GM21526 (cell line): Measurements from ENCODE around the gene ATP8B4.
A peak's percentile ranks its signal among the peaks of the same experiment; 100 is the strongest.
"Not testable (repeated sequence)": the region's sequence is repeated elsewhere in the genome, so short reads cannot be mapped to it uniquely, and the experiment has no call there.

Source experiments
- ATAC-seq: cut with Tn5 transposase; IDR thresholded peaks from one replicate; pipeline ENCODE4 v1.9.1; 2021; ENCODE audit warnings: moderate library complexity; ENCODE audit not compliant: unreplicated experiment, low FRiP score

Gene ATP8B4

DNA sequence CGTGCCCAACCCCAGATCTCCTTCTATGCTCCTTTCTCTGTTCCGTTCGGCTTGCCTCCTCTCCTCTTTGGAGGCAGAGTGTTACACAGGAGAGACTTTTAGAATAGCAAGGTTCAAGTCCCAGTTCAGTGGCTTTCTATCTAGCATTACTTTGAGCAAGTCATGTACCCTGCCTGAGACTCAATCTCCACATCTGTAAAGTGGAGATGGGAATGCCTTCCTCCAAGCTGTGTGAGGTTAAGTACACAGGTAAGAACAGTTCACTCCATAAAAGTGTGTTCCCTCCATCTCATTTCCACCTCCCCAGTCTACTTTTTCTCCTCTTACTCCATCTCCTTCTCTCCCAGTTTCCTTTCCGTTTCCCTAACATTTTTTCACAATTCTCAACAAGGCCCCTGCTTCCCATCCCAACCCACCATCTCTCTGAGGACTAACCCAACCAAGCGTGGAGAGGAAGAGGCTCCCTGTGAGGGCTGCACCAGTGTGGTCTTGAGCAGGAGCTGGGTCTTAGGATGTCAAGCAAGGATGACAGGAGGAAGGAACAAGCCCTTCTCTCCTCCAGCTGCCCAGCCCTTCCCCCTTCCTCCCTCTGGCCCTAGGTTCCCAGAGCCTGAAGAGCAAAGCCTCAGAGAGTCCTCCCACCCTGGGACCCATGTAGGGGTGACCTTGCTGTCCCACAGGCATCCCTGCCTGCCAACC, 6.4 kb downstream of the ATP8B4 start:
- ATAC-seq = no peak

GRCh38 chr15:50110285-50110684, 8.7 kb downstream of the ATP8B4 start:
- ATAC-seq = no peak

DNA sequence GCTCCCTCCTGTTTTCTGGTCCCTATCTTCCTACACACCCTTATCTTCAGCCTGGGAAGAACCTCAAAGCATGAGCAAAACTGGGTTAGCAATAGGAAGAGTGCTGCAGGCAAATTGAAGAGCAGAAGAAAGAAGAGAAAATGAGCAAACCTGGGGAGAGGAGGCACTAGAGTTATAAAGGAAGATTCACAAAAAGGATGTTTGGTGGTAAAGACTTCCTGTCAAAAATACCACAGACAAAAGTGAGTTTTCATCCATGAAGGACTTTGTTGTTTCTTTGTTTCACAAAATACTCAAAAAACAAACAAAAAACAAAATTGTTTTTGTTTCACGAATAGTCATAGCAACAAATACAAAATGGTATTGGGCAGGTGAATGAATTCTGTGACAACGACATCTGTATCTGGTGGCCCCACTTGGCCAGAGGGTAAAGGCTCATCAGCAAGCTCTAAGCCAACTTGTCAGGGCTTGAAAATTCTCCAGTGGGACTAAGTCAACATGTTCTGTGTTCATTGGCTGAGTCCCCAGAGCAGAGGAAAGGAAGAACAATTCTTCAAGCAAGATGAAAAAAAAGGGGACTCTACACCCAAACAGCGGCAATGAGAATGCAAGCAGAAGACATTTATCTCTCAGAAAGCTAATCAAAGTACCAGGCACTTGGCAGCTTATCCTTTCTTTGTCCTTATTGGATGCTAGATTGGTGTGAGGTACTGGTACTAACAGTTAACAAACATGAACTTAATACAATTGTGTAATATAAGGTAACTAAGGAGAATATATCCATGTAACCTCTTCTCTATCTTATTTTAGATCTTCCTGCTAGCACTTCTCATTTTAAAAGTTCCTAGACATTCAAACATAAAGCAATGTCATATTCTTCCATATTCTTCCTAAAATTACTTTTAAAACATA, 9.7 kb downstream of the ATP8B4 start:
- no peak for ATAC-seq

GRCh38 chr15:50108461-50108860, 10.6 kb downstream of the ATP8B4 start:
- no peak for ATAC-seq

- ATAC-seq = peak; percentile 88
Measured at GRCh38 chr15:50107591-50108408, 11.2 kb downstream of the ATP8B4 start.

DNA sequence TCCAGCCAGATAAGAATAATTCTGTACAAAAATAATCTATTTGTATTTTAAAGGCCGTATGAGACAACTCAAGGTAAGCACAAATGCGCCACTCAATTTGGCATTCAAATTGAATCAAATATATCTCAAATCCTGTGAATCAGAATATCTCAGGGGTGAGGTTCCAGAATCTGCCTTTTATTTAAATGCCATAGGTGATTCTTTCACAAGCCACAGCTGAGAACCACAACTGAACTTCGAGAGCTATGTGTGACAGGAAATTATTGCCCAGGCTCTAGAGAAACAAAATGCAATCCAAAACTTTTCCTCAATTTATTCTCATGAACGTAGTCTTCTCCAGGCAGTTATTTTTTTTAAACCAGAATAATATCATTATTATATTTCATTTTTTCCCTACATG, 11.9 kb downstream of the ATP8B4 start:
- no peak for ATAC-seq

DNA sequence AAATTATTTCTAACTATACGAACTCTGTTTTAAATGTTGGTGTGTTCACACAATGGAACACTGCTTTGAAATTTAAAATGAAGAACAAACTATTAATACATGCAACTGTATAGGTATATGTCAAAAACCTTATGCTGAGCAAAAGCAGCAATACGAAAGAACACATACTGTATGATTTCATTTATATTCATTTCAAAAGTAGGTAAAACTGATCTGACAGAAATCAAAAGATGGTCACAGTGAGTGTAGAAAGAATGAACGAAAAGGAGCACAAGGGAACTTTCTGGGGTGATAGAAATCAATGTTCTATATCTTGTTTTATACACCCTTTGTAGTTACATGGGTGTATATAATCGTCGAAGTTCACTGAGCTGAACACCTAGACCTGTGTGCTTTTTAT, 12.6 kb downstream of the ATP8B4 start:
- no peak for ATAC-seq

DNA sequence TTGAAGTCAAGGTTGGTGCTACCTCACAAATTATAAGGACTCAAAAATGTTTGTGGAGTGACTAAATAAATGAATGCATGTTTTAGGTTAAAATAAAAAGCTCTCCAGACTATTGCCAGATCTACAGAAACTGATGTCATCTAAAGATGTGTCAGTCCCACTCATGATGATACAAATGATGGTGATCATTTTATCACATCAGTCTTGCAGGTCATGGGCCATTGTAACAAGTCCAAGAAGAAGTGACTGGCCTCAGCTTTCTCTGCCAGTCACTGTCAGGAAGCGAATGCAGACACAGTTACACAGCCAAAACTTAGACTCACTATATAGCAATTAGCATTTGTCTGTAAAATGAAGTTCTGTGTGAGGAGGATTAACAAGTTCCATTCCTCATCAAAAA, 18.5 kb downstream of the ATP8B4 start:
- ATAC-seq = no peak

- ATAC-seq = no peak
Measured at GRCh38 chr15:50098545-50098944, 20.5 kb downstream of the ATP8B4 start.

- no peak for ATAC-seq
Measured at GRCh38 chr15:50095938-50096821, 22.9 kb downstream of the ATP8B4 start.

GRCh38 chr15:50089386-50089785, 29.6 kb downstream of the ATP8B4 start:
- not testable (repeated sequence) for ATAC-seq

DNA sequence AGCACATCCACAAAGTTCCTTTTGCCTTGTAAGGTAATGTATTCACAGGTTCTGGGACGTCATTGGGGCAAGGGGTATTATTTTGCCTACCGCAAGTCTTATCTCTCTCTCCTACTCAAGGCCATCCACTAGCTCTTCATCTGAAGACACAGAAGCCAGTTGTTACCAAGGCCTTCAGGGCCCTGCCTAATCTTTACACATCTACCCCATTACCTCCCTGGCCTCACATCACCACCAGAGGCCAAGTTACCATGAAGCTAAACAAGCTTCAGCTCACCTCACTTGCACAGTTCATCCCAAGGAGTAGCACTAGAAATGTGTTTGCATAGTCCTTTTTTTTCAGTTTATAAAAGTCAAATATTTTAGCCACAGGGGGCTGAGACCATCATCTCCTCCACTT, 34.1 kb downstream of the ATP8B4 start:
- no peak for ATAC-seq

DNA sequence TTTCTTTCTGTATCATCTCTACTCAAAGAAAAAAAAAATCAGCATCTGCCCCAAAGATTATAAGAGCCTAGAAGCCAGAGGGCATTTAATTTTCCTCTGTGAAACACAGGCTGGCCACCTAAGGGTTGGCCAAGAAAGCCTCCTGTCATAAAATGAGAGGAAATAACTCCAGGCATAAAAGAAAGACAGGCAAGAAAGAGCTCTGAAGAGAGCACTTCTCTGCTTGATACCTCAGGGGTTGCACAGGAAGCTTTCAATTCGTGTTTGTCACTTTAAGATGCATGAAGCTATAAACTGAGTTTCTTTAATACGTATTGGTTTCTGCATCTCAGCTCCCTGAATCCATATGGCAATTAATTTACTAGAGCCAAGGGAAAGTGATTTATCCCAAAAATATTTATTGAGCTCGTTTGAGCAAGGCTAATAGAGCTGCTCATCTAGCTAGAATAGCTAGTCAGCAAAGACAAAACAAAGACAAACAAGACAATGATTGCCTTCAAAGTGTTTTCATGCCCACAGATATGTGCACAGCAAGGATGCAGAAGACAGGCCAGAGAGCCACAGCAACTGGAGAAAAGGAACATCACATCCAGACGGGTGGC, 35.5 kb downstream of the ATP8B4 start:
- no peak for ATAC-seq

DNA sequence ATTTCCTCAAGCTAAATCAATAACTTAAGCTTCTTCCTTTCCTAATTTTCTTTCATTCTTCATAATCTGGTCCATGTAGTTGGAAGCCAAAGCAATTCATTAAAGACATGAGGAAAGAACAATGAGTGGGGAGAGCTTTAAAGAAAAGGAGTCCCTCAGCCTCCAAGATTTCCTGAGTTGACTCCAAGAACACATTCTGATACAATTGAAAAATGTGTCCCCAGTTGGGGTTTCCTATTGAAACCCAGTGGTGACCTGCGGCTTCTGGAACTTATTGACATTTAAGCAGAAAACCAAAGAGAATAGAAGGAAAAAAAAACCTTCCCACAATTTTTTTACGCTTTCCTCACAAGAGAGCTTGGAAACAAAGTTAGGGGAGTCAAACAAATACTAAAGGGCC, 37.0 kb downstream of the ATP8B4 start:
- ATAC-seq = no peak

- ATAC-seq = no peak
Measured at GRCh38 chr15:50077651-50078050, 41.4 kb downstream of the ATP8B4 start.

- ATAC-seq = no peak
Measured at GRCh38 chr15:50077176-50077575, 41.9 kb downstream of the ATP8B4 start.

GRCh38 chr15:50075319-50075718, 43.7 kb downstream of the ATP8B4 start:
- ATAC-seq = no peak

DNA sequence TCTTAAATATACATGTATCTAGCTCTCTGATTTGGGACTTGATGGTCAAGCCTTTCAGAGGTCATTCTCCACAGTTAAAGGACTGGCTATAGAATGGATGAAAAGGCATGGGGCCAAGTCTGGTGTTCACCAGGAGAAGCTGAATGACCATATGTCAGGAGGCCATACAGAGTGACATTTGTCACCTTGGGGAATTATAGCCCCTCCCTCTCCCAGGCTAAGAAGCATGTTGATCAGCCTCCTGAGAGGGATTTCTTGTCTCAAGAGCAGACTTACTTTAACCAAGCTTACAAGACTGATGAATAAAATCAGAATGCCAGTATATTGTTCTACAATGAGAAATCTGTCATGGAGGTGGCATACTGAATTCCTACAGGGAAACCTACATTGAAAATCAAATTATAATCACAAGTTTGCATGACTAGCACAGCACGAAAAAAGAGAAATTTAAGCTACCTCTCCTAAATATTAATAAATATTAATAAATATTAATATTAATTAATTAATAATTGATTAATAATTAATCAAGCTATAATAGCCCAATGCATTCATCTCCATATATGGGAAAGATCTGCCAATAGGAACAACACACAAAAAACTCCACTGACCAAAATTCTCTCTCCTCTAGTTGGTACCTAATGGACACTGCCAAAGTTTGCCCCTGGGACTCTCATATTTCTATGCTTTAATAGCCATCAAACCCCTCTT, 47.3 kb downstream of the ATP8B4 start:
- no peak for ATAC-seq

- ATAC-seq = no peak
Measured at GRCh38 chr15:50068016-50068415, 51.0 kb downstream of the ATP8B4 start.
